NCI-H2107 treated with DMSO at 0.1 percent for 48 hours (cell line): ENCODE measurements around the gene HBB.

ENCODE experiments used
- DNase-seq: peaks from one replicate; lab custom pipeline; 2025; ENCODE audit not compliant: unreplicated experiment; lab: John Stamatoyannopoulos, UW

The HBB gene

GRCh38 chr11:5247472-5248192 is 20.8 kb upstream of the HBB start:
- no peak for DNase-seq

DNA sequence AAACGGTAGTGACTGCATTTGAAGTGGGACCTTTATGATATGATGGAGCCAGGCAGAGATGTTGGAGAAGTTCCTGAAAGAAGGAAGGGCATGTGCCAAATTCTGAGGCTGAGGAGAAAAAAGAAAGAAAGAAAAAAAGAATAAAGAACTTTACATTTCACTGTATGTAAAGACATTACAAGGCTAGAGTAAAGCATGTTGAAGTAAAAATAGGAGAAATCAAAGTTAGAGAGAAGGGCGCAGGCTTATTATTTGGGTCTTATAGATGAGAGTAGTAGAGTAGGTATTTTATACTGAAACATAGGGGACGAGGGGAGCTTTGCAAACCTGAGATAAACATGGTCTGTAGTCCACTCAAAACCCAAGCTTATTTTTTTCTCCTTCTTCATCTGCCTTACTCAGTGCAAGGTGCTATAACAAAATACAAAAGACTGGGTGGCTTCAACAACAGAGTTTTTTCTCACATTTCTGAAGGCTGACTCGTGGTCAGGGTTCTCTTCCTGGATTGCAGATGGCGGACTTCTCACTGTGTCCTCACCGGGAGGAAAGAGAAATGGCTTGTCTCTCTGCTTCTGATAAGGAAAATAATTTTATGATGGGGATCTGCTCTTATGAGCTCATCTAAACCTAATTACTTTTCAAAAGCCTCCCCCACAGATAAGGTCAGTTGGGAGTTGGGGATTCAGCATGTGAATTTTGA is 20.1 kb upstream of the HBB start:
- DNase-seq, result no peak

- no peak for DNase-seq
Measured at GRCh38 chr11:5245155-5245554, 18.3 kb upstream of the HBB start.

GRCh38 chr11:5243816-5244180 is 16.9 kb upstream of the HBB start:
- DNase-seq, result no peak

DNA sequence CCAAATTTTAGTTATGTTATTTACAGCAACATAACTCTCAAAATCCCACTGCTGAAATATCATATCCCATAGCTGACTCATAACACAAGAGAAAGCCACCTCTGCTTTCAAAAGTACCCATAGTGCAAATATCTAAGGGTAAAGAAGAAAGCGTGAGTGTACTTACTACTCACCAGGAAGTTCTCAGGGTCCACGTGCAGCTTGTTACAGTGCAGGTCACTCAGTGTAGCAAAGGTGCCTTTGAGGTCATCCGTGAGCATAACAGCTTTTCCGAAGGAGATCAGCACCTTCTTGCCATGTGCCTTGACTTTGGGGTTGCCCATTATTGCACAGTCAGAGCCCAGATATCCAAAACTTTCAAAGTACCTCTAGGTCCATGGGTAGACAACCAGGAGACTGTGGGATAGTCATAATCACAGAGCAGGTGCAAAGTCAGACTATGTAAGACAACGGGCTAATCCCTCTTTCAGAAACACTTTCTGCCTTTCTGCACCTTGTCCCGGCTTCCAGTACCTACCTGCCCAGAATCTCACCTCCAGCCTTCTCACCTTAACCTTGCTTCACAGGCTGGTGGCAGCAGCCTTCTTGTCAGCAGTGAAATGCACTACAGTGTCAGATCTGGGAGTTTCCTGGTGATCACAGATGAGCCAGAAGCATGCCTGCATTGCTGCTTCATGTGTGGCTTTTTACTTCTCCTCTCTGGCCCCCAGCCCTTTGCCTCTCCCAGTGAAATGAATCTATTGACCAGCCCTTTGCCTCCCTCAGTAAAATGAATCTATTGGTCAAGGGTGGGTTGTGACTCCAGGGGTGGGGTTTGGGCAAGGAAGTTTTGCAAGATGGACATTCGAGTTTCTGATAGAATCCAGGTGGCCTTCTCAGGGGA is 16.3 kb upstream of the HBB start:
- no peak for DNase-seq

DNA sequence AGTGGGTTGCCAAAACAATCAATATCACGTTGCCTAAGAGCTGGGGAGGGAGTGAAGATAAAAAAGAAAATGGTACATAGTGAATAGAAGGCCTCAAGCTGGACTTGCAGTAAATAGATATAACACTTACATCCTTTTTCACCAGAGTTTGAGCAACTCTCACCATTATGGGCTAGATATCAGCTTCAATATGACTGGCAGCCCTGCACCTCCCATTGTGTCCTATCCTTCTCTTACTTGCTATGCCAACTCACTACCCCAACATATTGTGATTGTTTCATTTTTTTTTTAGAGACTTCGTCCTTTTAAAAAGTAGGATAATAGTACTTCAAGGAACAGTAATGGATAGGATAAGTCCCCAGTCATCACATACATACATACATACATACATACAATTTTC is 15.3 kb upstream of the HBB start:
- no peak for DNase-seq

- DNase-seq, result no peak
Measured at GRCh38 chr11:5241458-5241857, 14.6 kb upstream of the HBB start.

DNA sequence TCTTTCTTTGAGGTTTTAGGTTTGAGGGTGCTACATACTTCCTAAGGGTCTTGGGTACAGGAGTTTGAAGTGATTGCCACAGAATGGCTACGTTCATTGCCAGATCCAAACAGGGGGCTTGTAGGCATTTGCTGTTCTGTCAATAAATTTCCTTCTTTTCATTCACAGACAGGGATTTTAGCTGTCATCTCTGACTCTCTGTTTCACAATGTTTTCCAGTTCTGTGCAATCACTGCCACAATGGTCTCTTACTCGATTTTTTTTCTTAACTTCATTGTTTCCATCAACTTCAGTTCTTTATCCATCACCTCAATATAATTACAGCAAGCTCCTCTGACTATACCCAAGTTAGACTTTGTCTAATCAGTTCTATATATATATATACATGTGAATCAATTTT is 13.6 kb upstream of the HBB start:
- DNase-seq, result no peak

DNA sequence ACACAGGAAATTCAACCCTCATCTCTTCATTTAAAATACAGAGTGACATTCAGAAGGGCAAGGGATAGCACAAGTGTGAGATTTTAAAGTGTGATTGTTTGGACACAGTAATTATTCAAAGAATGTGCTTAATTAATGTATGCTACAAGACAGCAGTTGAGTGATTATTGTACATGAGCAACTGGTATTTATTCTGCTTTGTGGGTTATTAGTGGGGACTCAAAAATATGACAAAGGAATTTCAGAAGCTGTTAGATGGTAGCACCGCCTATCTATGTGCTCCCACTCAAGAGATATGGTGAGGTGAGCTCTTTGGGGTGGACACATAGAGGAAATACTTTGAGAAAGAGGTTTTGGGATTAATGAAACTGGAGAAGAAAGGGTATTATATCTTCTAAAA is 13.2 kb upstream of the HBB start:
- DNase-seq, result no peak

DNA sequence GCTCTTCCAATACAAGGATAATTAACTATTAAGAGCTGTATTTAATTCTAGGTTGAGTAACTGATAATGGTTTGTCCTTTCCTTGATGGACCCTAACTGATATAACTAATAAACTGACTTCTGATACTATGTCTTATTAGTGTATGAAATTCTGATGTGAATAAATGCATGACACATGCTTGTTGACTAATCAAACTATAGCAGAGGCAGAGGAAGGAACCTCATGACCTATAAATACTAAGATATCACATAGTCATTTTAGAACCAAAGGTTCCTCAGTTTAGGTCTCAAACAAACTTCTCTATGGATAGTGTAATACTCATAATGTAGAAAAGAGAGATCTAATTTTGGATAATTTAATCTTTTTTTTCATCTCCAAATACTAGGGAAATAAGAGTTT is 12.2 kb upstream of the HBB start:
- DNase-seq, result no peak

- no peak for DNase-seq
Measured at GRCh38 chr11:5238486-5238885, 11.6 kb upstream of the HBB start.

- no peak for DNase-seq
Measured at GRCh38 chr11:5237420-5237819, 10.5 kb upstream of the HBB start.

GRCh38 chr11:5235364-5236095 is 8.7 kb upstream of the HBB start:
- no peak for DNase-seq

DNA sequence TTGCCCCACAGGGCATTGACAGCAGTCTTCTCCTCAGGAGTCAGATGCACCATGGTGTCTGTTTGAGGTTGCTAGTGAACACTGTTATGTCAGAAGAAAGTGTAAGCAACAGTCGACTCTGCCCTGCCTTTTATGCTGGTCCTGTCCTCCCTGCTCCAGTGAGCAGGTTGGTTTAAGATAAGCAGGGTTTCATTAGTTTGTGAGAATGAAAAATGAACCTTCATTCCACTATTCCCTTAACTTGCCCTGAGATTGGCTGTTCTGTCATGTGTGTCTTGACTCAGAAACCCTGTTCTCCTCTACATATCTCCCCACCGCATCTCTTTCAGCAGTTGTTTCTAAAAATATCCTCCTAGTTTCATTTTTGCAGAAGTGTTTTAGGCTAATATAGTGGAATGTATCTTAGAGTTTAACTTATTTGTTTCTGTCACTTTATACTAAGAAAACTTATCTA is 7.5 kb upstream of the HBB start, which contains the start of gene HBD:
Gene HBD, minus strand, starts transcription at position 103 of the 454 bp plus-strand sequence. Its CDS starts 50 bp downstream, at position 53.
- DNase-seq, result no peak

- no peak for DNase-seq
Measured at GRCh38 chr11:5233307-5233706, 6.4 kb upstream of the HBB start.

GRCh38 chr11:5232821-5233220 is 6.0 kb upstream of the HBB start:
- DNase-seq, result no peak

GRCh38 chr11:5232176-5232575 is 5.3 kb upstream of the HBB start:
- DNase-seq, result no peak

DNA sequence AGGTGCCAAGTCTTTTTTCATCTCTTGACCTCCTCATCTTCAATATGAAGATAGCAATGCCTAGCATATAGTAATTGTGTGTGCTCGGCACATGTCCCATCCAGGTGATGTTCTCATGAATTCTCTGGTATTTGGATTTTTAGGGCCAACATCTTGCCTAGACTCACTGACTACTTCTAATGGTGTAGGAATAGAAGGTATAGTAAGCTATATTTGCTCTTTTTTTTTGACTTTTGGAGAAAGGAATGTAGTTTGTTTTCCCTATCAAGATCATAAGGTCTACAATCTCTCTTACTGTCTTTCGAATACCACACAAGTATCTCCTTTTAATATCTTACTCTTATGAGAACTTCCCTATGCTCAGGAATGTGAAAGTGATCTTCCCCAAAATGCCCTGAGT is 4.2 kb upstream of the HBB start:
- DNase-seq, result no peak

- DNase-seq, result no peak
Measured at GRCh38 chr11:5230266-5230665, 3.4 kb upstream of the HBB start.

GRCh38 chr11:5229796-5230195 is 2.9 kb upstream of the HBB start:
- no peak for DNase-seq

- DNase-seq, result no peak
Measured at GRCh38 chr11:5229356-5229755, 2.5 kb upstream of the HBB start.
